Sigmoid colon (tissue), 4 donors: ENCODE measurements around the gene BEND6.

ENCODE experiments used
- EP300 ChIP-seq, 4 donors: sonication (generic); formaldehyde crosslinking; IDR thresholded peaks; one replicate each; pipeline ENCODE4 v1.6.1; 2017; ENCODE audit warnings: antibody characterized with exemption in 4 of 4
- POLR2A ChIP-seq, 2 donors: fragments of 450-650 bp; IDR thresholded peaks; one replicate each; pipeline ENCODE4 v1.6.1; 2016; ENCODE audit warnings: antibody characterized with exemption in 2 of 2, mild to moderate bottlenecking in 2 of 2, moderate library complexity in 2 of 2
- TF ChIP-seq, protein P1 (sequence below), 4 experiments: fragments of 450-650 bp in 3 of 4; fragments of 200-600 bp in 1 of 4; IDR thresholded peaks; one replicate each; pipeline ENCODE4 v1.5.1; 2016 to 2019; ENCODE audit warnings: antibody characterized with exemption in 4 of 4, mild to moderate bottlenecking in 3 of 4, moderate library complexity in 2 of 4

DNA sequence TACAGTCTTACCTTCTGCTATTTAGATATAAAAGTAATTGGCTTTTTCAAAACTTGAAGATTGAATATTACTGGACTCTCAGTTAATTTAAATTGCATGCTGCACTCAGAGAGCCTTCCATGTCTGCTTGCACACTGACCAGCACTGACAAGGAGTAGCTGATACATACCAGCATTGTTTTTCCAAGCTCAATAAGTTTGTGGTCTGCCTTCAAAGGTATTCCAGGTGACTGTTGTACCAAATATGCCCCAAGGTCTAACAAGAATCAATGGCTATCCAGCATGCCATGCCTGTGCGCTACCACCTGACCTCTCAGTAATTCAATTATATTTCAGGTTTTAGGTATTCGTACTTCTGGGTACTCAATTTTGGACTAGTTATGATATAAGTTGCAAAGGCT, 30.0 kb downstream of the BEND6 start:
- TF ChIP-seq POLR2A (IDR thresholded peaks at IDR 0.05) (no peak), EP300 (IDR thresholded peaks at IDR 0.05) (no peak)
- TF ChIP-seq, protein P1, sequence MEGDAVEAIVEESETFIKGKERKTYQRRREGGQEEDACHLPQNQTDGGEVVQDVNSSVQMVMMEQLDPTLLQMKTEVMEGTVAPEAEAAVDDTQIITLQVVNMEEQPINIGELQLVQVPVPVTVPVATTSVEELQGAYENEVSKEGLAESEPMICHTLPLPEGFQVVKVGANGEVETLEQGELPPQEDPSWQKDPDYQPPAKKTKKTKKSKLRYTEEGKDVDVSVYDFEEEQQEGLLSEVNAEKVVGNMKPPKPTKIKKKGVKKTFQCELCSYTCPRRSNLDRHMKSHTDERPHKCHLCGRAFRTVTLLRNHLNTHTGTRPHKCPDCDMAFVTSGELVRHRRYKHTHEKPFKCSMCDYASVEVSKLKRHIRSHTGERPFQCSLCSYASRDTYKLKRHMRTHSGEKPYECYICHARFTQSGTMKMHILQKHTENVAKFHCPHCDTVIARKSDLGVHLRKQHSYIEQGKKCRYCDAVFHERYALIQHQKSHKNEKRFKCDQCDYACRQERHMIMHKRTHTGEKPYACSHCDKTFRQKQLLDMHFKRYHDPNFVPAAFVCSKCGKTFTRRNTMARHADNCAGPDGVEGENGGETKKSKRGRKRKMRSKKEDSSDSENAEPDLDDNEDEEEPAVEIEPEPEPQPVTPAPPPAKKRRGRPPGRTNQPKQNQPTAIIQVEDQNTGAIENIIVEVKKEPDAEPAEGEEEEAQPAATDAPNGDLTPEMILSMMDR (IDR thresholded peaks at IDR 0.05): no peak
